T-helper 2 cell treated with Interferon-gamma antibody and Interleukin-4, amounts not matched to agents 100 ng/mL and 5 ng/mL, for 36 hours (primary cell): ENCODE data around the gene SRGAP1. TPM values are rescaled to one million over a fixed set of nuclear protein-coding genes. Genes with fewer than 3 reads are reported as not detected.

Experiments used
- intact Hi-C: fragments of 100-400 bp; cut with micrococcal nuclease; formaldehyde crosslinking; loops from one replicate; pipeline ENCODE4 v1.15.1; 2023
- total RNA-seq: library from RNA; stranded (reverse); gene quantifications from 2 replicates; pipeline ENCODE4 v1.2.3, GENCODE V29; 2022

The SRGAP1 gene
- total RNA-seq = 0.05 and 0.20 TPM in 2 replicates

DNA sequence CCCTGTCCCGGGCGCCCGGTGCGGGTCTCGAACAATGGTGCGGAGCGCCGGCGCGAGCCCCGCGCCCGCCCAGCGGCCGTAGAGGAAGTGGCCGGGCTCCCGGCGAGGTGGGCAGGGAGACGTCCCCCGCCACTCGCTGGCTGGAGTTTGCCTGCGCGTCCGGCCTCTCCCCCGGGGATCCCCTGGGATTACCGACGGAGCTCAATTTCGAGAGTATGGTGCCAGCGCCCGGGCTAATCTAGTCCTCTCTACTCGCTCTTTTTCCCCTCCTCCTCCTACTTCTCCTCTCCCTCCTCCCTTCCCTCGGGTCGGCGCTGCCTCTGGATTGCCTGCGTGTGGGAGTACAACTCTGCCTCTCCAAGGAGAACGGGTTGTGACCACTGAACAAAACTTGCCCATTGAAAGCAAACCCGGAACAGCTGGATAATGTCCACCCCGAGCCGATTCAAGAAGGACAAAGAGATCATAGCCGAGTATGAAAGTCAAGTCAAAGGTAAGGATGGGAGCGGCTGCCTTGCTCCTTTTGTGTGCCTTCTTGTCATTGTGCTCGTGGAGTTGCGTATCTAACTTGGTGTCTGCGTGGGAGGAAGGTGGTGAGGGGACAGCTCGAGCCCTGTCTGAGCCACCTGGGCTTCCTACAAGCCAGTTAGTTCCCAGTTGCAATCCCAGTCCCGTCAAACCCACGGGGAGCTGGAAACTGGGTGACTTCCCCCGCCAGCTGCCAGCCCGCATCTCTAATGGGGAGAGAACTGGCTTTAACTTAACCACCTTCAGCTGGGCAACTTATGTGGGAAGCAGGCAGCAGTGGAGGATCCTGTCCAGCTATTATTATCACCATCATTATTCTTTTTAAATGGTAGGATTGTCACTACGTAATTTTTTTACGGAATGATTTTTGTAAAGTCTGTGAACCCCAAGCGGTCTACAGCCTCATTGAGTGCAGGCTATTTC is at the start of gene SRGAP1:
Gene SRGAP1 (plus strand): TSS at position 310 of the 951 bp plus-strand sequence. CDS start 117 bp downstream, at position 427.
- intact Hi-C loops = loop anchor here (1.0 to 10.0 kb wide), 3 partner anchors 66 to 550 kb away; partner anchors contain the start of genes C12orf56 and RXYLT1

DNA sequence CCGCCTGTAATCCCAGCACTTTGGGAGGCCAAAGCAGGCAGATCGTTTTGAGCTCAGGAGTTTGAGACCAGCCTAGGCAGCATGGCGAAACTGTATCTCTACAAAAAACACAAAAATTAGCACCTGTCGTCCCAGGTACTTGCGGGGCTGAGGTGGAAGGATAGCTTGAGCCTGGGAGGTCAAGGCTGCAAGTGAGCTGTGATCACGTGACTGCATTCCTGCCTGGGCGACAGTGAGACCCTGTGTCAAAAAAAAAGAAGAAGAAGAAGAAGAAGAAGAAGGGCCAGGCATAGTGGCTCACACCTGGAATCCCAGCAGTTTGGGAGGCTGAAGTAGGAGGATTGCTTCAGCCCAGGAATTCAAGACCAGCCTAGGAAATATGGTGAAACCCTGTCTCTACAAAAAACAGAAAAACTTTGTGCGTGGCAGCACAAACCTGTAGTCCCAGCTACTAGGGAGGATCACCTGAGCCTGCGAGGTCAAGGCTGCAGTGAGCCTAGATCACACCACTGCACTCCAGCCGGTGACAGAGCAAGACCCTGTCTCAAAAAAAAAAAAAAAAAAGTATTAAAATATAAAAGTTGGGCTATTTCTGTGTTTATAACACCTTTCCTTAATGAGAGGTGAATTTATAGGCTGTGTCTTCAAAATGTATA is 49.3 kb upstream of the SRGAP1 start:
- intact Hi-C loops = no loop called here

- intact Hi-C loops = no loop called here
These were observed 48.6 kb upstream of the SRGAP1 start for GRCh38 chr12:63795944-63796343.

GRCh38 chr12:63802012-63802608 is 42.4 kb upstream of the SRGAP1 start:
- intact Hi-C loops = loop anchor here (2.0 to 5.0 kb wide), 3 partner anchors 129 to 700 kb away; partner anchors contain the start of gene AVPR1A

GRCh38 chr12:63804746-63805145 is 39.8 kb upstream of the SRGAP1 start:
- intact Hi-C loops = loop anchor here (5.0 kb wide), 2 partner anchors 652 to 702 kb away; partner anchors contain the start of gene AVPR1A

DNA sequence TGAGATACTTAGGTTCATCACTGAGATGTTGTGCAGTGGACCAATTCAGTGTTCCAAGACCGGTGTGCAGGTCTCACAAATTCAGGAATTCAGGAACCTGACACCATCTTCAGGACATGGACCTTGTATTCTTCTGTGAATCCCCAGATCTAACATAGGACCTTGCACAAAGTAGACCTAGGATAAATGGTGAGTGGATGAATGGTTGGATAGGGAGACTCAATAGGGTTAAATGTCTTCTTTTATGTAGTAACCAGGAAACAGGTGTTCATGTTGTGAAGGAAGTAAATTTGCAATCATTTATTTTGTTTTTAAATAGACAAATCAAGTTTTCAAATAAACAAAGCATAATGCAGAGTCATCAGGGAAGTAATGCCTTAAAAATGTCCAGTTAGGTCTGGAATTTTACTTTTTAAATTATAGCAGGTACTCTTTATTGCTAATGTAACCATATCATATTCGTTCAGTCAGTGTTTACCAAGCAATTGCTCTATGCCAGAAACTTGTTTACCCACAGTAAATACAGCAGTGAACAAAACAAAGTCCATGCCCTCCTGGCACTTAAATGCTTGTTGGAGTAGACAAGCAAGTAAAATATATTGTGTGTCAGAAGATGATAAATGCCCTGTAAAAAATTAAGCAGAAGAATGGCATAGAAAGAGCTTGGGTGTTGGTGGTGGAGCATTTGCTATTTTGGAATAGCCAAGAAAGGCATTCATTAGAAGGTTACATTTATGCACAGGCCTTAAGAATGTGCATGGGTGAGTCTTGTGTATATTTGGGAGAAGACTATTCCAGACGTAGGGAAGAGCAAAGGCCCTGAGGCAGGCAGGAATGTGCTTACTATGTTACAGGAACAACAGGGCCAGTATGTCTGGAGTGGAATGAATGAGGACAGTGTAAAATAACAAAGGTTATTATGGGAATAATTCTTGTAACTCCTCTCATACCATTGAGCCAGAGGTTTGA is 38.5 kb upstream of the SRGAP1 start:
- intact Hi-C loops = no loop called here

DNA sequence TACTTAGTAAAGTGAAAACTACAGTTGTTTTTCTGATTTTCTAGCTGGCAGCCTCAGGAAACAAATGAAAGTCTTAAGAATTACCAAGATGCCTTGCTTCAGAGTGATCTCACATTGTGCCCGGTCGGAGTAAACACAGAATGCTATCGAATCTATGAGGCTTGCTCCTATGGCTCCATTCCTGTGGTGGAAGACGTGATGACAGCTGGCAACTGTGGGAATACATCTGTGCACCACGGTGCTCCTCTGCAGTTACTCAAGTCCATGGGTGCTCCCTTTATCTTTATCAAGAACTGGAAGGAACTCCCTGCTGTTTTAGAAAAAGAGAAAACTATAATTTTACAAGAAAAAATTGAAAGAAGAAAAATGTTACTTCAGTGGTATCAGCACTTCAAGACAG is 35.9 kb upstream of the SRGAP1 start:
- intact Hi-C loops = no loop called here

GRCh38 chr12:63809566-63809965 is 34.9 kb upstream of the SRGAP1 start:
- intact Hi-C loops = no loop called here

- intact Hi-C loops = no loop called here
These were observed 33.2 kb upstream of the SRGAP1 start for GRCh38 chr12:63811334-63811733.

GRCh38 chr12:63811755-63812154 is 32.7 kb upstream of the SRGAP1 start:
- intact Hi-C loops = no loop called here

DNA sequence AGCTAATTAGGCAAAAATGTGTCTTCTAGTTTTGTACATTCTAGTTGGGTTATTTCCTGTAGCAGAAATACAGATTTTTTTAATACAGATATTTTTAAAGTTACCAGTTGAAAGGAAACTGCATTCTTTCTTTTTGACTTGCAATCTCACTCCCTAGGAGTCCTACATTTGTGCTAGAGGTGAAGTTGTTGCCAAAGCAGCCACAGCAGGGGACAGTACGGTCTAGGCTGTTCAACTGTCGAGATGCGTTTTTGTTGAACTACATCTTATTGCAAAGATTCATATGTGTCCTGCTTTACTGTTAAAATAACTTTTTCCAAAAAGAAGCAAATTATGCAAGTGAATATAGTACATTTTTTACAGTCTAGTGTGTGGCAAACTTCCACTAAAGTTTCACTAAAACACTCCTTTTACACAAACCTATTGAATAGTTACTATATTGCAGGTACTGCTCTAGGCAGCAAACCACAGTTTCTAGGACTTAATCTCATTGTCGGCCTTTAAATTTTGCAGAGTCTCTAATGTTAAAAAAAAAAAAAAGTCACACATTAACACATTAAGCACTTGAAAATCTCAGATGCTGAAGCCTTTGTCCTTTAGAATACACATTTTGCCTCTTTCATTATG is 30.2 kb upstream of the SRGAP1 start:
- intact Hi-C loops = no loop called here

DNA sequence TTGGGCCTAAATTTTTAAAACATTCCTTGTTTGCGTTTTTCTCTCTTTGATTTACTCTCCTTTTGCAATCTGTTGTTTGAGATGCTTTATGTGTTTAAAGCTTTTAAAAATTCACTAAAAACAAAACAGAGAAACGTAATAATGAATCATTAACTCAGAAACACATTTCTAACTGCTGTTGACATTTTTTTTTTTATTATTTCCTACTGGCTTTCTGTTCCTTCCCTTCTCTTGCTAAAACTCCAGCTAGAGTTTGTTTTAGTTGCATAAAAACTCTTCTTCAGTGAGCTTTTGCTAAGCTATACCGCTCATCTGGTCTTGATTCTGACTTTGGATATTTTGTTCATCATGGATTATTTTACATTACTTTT is 29.0 kb upstream of the SRGAP1 start:
- intact Hi-C loops = no loop called here

- intact Hi-C loops = no loop called here
These were observed 28.5 kb upstream of the SRGAP1 start for GRCh38 chr12:63816031-63816430.

- intact Hi-C loops = no loop called here
These were observed 24.1 kb upstream of the SRGAP1 start for GRCh38 chr12:63820427-63820826.

DNA sequence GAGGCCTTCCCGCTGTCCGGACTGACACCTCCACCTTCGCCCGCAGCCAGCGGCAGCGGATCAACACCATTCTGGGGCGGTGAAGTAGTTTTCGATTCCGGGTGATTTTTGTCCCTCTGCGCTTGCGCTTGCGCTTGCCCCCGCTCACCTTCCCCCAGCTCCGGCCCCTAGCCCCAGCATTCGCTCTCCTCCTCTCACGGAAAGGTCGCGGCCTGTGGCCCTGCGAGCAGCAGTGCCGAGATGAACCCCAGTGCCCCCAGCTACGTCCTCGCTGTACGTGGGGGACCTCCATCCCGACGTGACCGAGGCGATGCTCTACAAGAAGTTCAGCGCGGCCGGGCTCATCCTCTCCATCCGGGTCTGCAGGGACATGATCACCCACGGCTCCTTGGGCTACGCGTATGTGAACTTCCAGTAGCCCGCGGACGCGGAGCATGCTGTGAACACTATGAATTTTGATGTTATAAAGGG is 22.7 kb upstream of the SRGAP1 start:
- intact Hi-C loops = no loop called here

DNA sequence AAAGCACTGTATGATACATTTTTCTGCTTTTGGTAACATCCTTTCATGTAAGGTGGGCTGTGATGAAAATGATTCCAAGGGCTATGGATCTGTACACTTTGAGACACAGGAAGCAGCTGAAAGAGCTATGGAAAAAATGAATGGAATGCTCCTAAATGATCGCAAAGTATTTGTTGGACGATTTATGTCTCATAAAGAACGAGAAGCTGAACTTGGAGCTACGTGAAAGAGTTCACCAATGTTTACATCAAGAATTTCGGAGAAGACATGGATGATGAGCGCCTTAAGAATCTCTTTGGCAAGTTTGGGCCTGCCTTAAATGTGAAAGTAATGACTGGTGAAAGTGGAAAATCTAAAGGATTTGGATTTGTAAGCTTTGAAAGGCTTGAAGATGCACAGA is 22.1 kb upstream of the SRGAP1 start:
- intact Hi-C loops = no loop called here

GRCh38 chr12:63823040-63823439 is 21.5 kb upstream of the SRGAP1 start:
- intact Hi-C loops = no loop called here

DNA sequence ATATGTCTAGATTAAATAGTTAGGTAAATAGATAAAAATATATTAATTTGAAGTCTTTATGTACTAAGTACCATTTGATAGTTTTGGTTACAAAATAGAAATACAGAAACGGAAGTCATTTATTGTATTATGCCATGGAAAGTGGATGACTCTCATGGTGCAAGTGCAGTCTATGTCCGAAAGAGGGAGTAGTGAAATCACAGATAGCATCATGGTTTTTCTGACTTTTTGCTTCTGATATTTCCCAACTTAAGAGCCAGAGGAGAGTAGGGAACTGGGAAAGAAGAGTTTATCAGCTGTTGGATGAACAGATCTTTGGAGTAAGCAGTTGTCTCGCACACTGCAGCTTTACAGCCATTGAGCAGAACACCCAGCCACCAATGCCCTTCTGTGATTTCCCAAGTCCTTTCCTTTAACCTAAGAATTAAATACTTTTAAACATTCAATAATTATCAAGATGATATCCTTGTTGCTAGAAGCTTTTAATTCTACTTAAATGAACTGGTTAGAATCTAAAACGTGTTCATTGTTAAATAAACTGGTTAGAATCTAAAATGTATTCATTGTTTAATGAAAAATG is 18.4 kb upstream of the SRGAP1 start:
- intact Hi-C loops = loop anchor here (1.0 kb wide), 1 partner anchor 430 kb away; no protein-coding TSS in a partner anchor

GRCh38 chr12:63828867-63829266 is 15.6 kb upstream of the SRGAP1 start:
- intact Hi-C loops = no loop called here

GRCh38 chr12:63836046-63836445 is 8.5 kb upstream of the SRGAP1 start:
- intact Hi-C loops = no loop called here
